ENCODE data around the gene S100A14. TPM values are rescaled to one million over a fixed set of nuclear protein-coding genes. Genes with fewer than 3 reads are reported as not detected.
A peak's percentile ranks its signal among the peaks of the same experiment; 100 is the strongest.

S100A14 gene
- total and polyA plus RNA-seq, 2 of the 13 experiments (the other 11 are each of a cell fraction or from before 2014, with no cell fraction given), result 1.4 to 7.7 TPM

GRCh38 chr1:153608742-153609584, 7.2 kb downstream of the S100A14 start (continued):
- TF ChIP-seq ARID5B (CRISPR knock-in tag; IDR thresholded peaks at IDR 0.05), result peak; percentile 18; the same call in 1 of the 2 replicates
- peak; percentile 34; the same call in 1 of the 2 replicates for TF ChIP-seq BORCS8-MEF2B (CRISPR knock-in tag; IDR thresholded peaks at IDR 0.05)
- TF ChIP-seq CHD2 (IDR thresholded peaks at IDR 0.05; ENCODE audit: low read depth, low read length), result no peak
- peak; percentile 88 for TF ChIP-seq ZNF709 (CRISPR knock-in tag; IDR thresholded peaks at IDR 0.05)
- TF ChIP-seq AHR (CRISPR knock-in tag; IDR thresholded peaks at IDR 0.05), result 0 out of 2 replicates have a peak, but pooled peaks have one; percentile 59
- peak; percentile 99 for TF ChIP-seq PATZ1 (CRISPR knock-in tag; IDR thresholded peaks at IDR 0.05)
- no peak for TF ChIP-seq TSC22D2 (CRISPR knock-in tag; IDR thresholded peaks at IDR 0.05; ENCODE audit: borderline replicate concordance)
- no peak for TF ChIP-seq ZNF326 (CRISPR knock-in tag; IDR thresholded peaks at IDR 0.05; ENCODE audit: borderline replicate concordance)
- no peak for TF ChIP-seq ZNF773 (CRISPR knock-in tag; IDR thresholded peaks at IDR 0.05; ENCODE audit: borderline replicate concordance)
- TF ChIP-seq BHLHE40 (IDR thresholded peaks at IDR 0.05; ENCODE audit: low read length), result peak; percentile 12; the same call in 1 of the 2 replicates
- peak; percentile 89 for TF ChIP-seq HNF1B (CRISPR knock-in tag; IDR thresholded peaks at IDR 0.05)
- no peak for TF ChIP-seq STAT6 (CRISPR knock-in tag; IDR thresholded peaks at IDR 0.05; ENCODE audit: borderline replicate concordance)
- TF ChIP-seq NR3C1 (CRISPR knock-in tag; IDR thresholded peaks at IDR 0.05), result no peak
- no peak for TF ChIP-seq MEF2D (CRISPR knock-in tag; IDR thresholded peaks at IDR 0.05)
- TF ChIP-seq ZNF337 (CRISPR knock-in tag; IDR thresholded peaks at IDR 0.05; ENCODE audit: borderline replicate concordance, low read depth), result no peak
- TF ChIP-seq GMEB2 (CRISPR knock-in tag; IDR thresholded peaks at IDR 0.05; ENCODE audit: low read depth), result no peak

Data from HepG2 (cell line).